ENCODE results near the gene FAM234A.
A peak's percentile ranks its signal among the peaks of the same experiment; 100 is the strongest.
"Not testable (repeated sequence)": the region's sequence is repeated elsewhere in the genome, so short reads cannot be mapped to it uniquely, and the experiment has no call there.

The FAM234A gene

GRCh38 chr16:234468-235305, at the start of gene FAM234A:
TSS of gene FAM234A (plus strand) at chr16:234821. CDS start at chr16:254414, 19,593 bp downstream.
- Histone ChIP-seq H3K4me3 (ENCODE audit: low read length) (peak within 1 kb of the TSS; percentile 83), H3K36me3 (ENCODE audit: control insufficient read depth, insufficient read depth, low read length) (no peaks in the 10 kb centered on the region), H3K9ac (ENCODE audit: low read length) (peak within 1 kb of the TSS; percentile 95), H3K27ac (ENCODE audit: low read depth, low read length) (peak within 1 kb of the TSS; percentile 96), H3K4me1 (ENCODE audit: control insufficient read depth, insufficient read depth, low read length) (no peaks in the 10 kb centered on the region), H3K27me3 (ENCODE audit: control insufficient read depth, insufficient read depth, low read length) (no peaks in the 10 kb centered on the region)

GRCh38 chr16:185213-185612, 49.4 kb upstream of the FAM234A start:
- Histone ChIP-seq H3K4me3 (ENCODE audit: low read length) (no peak overlapping the region), H3K4me1 (ENCODE audit: control insufficient read depth, insufficient read depth, low read length) (no peaks in the 10 kb centered on the region), H3K27ac (ENCODE audit: low read depth, low read length) (no peak overlapping the region), H3K9ac (ENCODE audit: low read length) (no peak overlapping the region), H3K36me3 (ENCODE audit: control insufficient read depth, insufficient read depth, low read length) (peaks cover 26% of the 10 kb centered on the region), H3K27me3 (ENCODE audit: control insufficient read depth, insufficient read depth, low read length) (no peaks in the 10 kb centered on the region)

- no peak overlapping the region for H3K27ac ChIP-seq (ENCODE audit: low read depth, low read length)
- no peaks in the 10 kb centered on the region for H3K27me3 ChIP-seq (ENCODE audit: control insufficient read depth, insufficient read depth, low read length)
- no peak overlapping the region for H3K9ac ChIP-seq (ENCODE audit: low read length)
- no peaks in the 10 kb centered on the region for H3K4me1 ChIP-seq (ENCODE audit: control insufficient read depth, insufficient read depth, low read length)
- H3K4me3 ChIP-seq (ENCODE audit: low read length): no peak overlapping the region
- peaks cover 26% of the 10 kb centered on the region for H3K36me3 ChIP-seq (ENCODE audit: control insufficient read depth, insufficient read depth, low read length)
Measured at GRCh38 chr16:185691-186090, 48.9 kb upstream of the FAM234A start.

GRCh38 chr16:187330-187729, 47.3 kb upstream of the FAM234A start:
- Histone ChIP-seq H3K4me1 (ENCODE audit: control insufficient read depth, insufficient read depth, low read length) (no peaks in the 10 kb centered on the region), H3K27me3 (ENCODE audit: control insufficient read depth, insufficient read depth, low read length) (no peaks in the 10 kb centered on the region), H3K9ac (ENCODE audit: low read length) (no peak overlapping the region), H3K4me3 (ENCODE audit: low read length) (no peak overlapping the region), H3K36me3 (ENCODE audit: control insufficient read depth, insufficient read depth, low read length) (peaks cover 40% of the 10 kb centered on the region), H3K27ac (ENCODE audit: low read depth, low read length) (no peak overlapping the region)

- no peak overlapping the region for H3K27ac ChIP-seq (ENCODE audit: low read depth, low read length)
- H3K9ac ChIP-seq (ENCODE audit: low read length): no peak overlapping the region
- no peaks in the 10 kb centered on the region for H3K4me1 ChIP-seq (ENCODE audit: control insufficient read depth, insufficient read depth, low read length)
- H3K4me3 ChIP-seq (ENCODE audit: low read length): no peak overlapping the region
- H3K27me3 ChIP-seq (ENCODE audit: control insufficient read depth, insufficient read depth, low read length): no peaks in the 10 kb centered on the region
- H3K36me3 ChIP-seq (ENCODE audit: control insufficient read depth, insufficient read depth, low read length): peaks cover 45% of the 10 kb centered on the region
Measured at GRCh38 chr16:188674-189073, 45.9 kb upstream of the FAM234A start.

- Histone ChIP-seq H3K36me3 (ENCODE audit: control insufficient read depth, insufficient read depth, low read length) (peaks cover 49% of the 10 kb centered on the region), H3K27ac (ENCODE audit: low read depth, low read length) (no peak overlapping the region), H3K9ac (ENCODE audit: low read length) (no peak overlapping the region), H3K4me1 (ENCODE audit: control insufficient read depth, insufficient read depth, low read length) (no peaks in the 10 kb centered on the region), H3K4me3 (ENCODE audit: low read length) (no peak overlapping the region), H3K27me3 (ENCODE audit: control insufficient read depth, insufficient read depth, low read length) (no peaks in the 10 kb centered on the region)
Measured at GRCh38 chr16:189604-190186, 44.9 kb upstream of the FAM234A start.

- H3K36me3 ChIP-seq (ENCODE audit: control insufficient read depth, insufficient read depth, low read length): peaks cover 56% of the 10 kb centered on the region
- no peak overlapping the region for H3K4me3 ChIP-seq (ENCODE audit: low read length)
Measured at GRCh38 chr16:191831-192230, 42.8 kb upstream of the FAM234A start.

GRCh38 chr16:192686-193085, 41.9 kb upstream of the FAM234A start:
- H3K4me3 ChIP-seq (ENCODE audit: low read length): no peak overlapping the region
- H3K27ac ChIP-seq (ENCODE audit: low read depth, low read length): no peak overlapping the region
- H3K9ac ChIP-seq (ENCODE audit: low read length): no peak overlapping the region
- H3K4me1 ChIP-seq (ENCODE audit: control insufficient read depth, insufficient read depth, low read length): no peaks in the 10 kb centered on the region
- peaks cover 54% of the 10 kb centered on the region for H3K36me3 ChIP-seq (ENCODE audit: control insufficient read depth, insufficient read depth, low read length)
- H3K27me3 ChIP-seq (ENCODE audit: control insufficient read depth, insufficient read depth, low read length): no peaks in the 10 kb centered on the region

More at GRCh38 chr16:191831-192230, 42.8 kb upstream of the FAM234A start:
- Histone ChIP-seq H3K9ac (ENCODE audit: low read length) (no peak overlapping the region), H3K27me3 (ENCODE audit: control insufficient read depth, insufficient read depth, low read length) (no peaks in the 10 kb centered on the region), H3K4me1 (ENCODE audit: control insufficient read depth, insufficient read depth, low read length) (no peaks in the 10 kb centered on the region), H3K27ac (ENCODE audit: low read depth, low read length) (no peak overlapping the region)

- no peak overlapping the region for H3K4me3 ChIP-seq (ENCODE audit: low read length)
- no peak overlapping the region for H3K27ac ChIP-seq (ENCODE audit: low read depth, low read length)
- no peaks in the 10 kb centered on the region for H3K4me1 ChIP-seq (ENCODE audit: control insufficient read depth, insufficient read depth, low read length)
- H3K36me3 ChIP-seq (ENCODE audit: control insufficient read depth, insufficient read depth, low read length): peaks cover 52% of the 10 kb centered on the region
- no peaks in the 10 kb centered on the region for H3K27me3 ChIP-seq (ENCODE audit: control insufficient read depth, insufficient read depth, low read length)
- no peak overlapping the region for H3K9ac ChIP-seq (ENCODE audit: low read length)
Measured at GRCh38 chr16:193441-193840, 41.2 kb upstream of the FAM234A start.

GRCh38 chr16:194516-194915, 40.1 kb upstream of the FAM234A start:
- no peak overlapping the region for H3K4me3 ChIP-seq (ENCODE audit: low read length)
- no peak overlapping the region for H3K27ac ChIP-seq (ENCODE audit: low read depth, low read length)
- H3K9ac ChIP-seq (ENCODE audit: low read length): no peak overlapping the region
- no peaks in the 10 kb centered on the region for H3K27me3 ChIP-seq (ENCODE audit: control insufficient read depth, insufficient read depth, low read length)
- peaks cover 43% of the 10 kb centered on the region for H3K36me3 ChIP-seq (ENCODE audit: control insufficient read depth, insufficient read depth, low read length)
- no peaks in the 10 kb centered on the region for H3K4me1 ChIP-seq (ENCODE audit: control insufficient read depth, insufficient read depth, low read length)

GRCh38 chr16:200388-200787, 34.2 kb upstream of the FAM234A start:
- Histone ChIP-seq H3K27ac (ENCODE audit: low read depth, low read length) (no peak overlapping the region), H3K27me3 (ENCODE audit: control insufficient read depth, insufficient read depth, low read length) (no peaks in the 10 kb centered on the region), H3K4me1 (ENCODE audit: control insufficient read depth, insufficient read depth, low read length) (no peaks in the 10 kb centered on the region), H3K9ac (ENCODE audit: low read length) (no peak overlapping the region), H3K4me3 (ENCODE audit: low read length) (no peak overlapping the region), H3K36me3 (ENCODE audit: control insufficient read depth, insufficient read depth, low read length) (peaks cover 15% of the 10 kb centered on the region)

- Histone ChIP-seq H3K27ac (ENCODE audit: low read depth, low read length) (no peak overlapping the region), H3K27me3 (ENCODE audit: control insufficient read depth, insufficient read depth, low read length) (no peaks in the 10 kb centered on the region), H3K4me1 (ENCODE audit: control insufficient read depth, insufficient read depth, low read length) (no peaks in the 10 kb centered on the region), H3K36me3 (ENCODE audit: control insufficient read depth, insufficient read depth, low read length) (peaks cover 30% of the 10 kb centered on the region), H3K9ac (ENCODE audit: low read length) (no peak overlapping the region), H3K4me3 (ENCODE audit: low read length) (no peak overlapping the region)
Measured at GRCh38 chr16:203246-203645, 31.4 kb upstream of the FAM234A start.

- H3K27me3 ChIP-seq (ENCODE audit: control insufficient read depth, insufficient read depth, low read length); H3K9ac ChIP-seq (ENCODE audit: low read length); H3K4me1 ChIP-seq (ENCODE audit: control insufficient read depth, insufficient read depth, low read length); H3K4me3 ChIP-seq (ENCODE audit: low read length); H3K27ac ChIP-seq (ENCODE audit: low read depth, low read length): not testable (repeated sequence)
- peaks cover 38% of the 10 kb centered on the region for H3K36me3 ChIP-seq (ENCODE audit: control insufficient read depth, insufficient read depth, low read length)
Measured at GRCh38 chr16:204046-204445, 30.6 kb upstream of the FAM234A start.

Data from rectal smooth muscle tissue (tissue), 1 donor.